Neural progenitor cell (in vitro differentiated cells): ENCODE results near the gene EVL.

Source experiments
- CTCF ChIP-seq: fragments of 200-600 bp; sonication (generic); IDR thresholded peaks from 2 replicates; pipeline ENCODE4 v1.5.1; 2017; ENCODE audit warnings: antibody characterized with exemption, mild to moderate bottlenecking
- EZH2 ChIP-seq: fragments of 200-600 bp; sonication (generic); IDR thresholded peaks from 2 replicates; pipeline ENCODE4 v1.6.1; 2017; ENCODE audit warnings: antibody characterized with exemption, mild to moderate bottlenecking, moderate library complexity

GRCh38 chr14:100152091-100152490, 86.9 kb downstream of the EVL start:
- no peak for TF ChIP-seq EZH2
- TF ChIP-seq CTCF = no peak
